ENCODE results near the gene EIF4G1.

Gene EIF4G1

GRCh38 chr3:184349563-184350470 is 35.4 kb downstream of the EIF4G1 start:
- DNase-seq (ENCODE audit: low read depth in 2 of 3, low spot score in 2 of 3), result no peak

GRCh38 chr3:184350618-184351017 is 36.2 kb downstream of the EIF4G1 start:
- no peak for DNase-seq (ENCODE audit: low read depth in 2 of 3, low spot score in 2 of 3)

- no peak for DNase-seq (ENCODE audit: low read depth in 2 of 3, low spot score in 2 of 3)
Observed at GRCh38 chr3:184351511-184352148, 37.2 kb downstream of the EIF4G1 start.

GRCh38 chr3:184352149-184352785 is 37.9 kb downstream of the EIF4G1 start:
- no peak for DNase-seq (ENCODE audit: low read depth in 2 of 3, low spot score in 2 of 3)

GRCh38 chr3:184352897-184353545 is 38.6 kb downstream of the EIF4G1 start:
- DNase-seq (ENCODE audit: low read depth in 2 of 3, low spot score in 2 of 3), result no peak

- no peak for DNase-seq (ENCODE audit: low read depth in 2 of 3, low spot score in 2 of 3)
Observed at GRCh38 chr3:184353546-184353941, 39.1 kb downstream of the EIF4G1 start.

- peak in 1 of 3 experiments; percentile 45 for DNase-seq (ENCODE audit: low read depth in 2 of 3, low spot score in 2 of 3)
Observed at GRCh38 chr3:184354121-184354728, 39.8 kb downstream of the EIF4G1 start.

- DNase-seq (ENCODE audit: low read depth in 2 of 3, low spot score in 2 of 3), result no peak
Observed at GRCh38 chr3:184354754-184355153, 40.3 kb downstream of the EIF4G1 start.

- no peak for DNase-seq (ENCODE audit: low read depth in 2 of 3, low spot score in 2 of 3)
Observed at GRCh38 chr3:184355261-184356040, 41.0 kb downstream of the EIF4G1 start.

- no peak for DNase-seq (ENCODE audit: low read depth in 2 of 3, low spot score in 2 of 3)
Observed at GRCh38 chr3:184357248-184358123, 43.1 kb downstream of the EIF4G1 start.

GRCh38 chr3:184358124-184358767 is 43.8 kb downstream of the EIF4G1 start:
- no peak for DNase-seq (ENCODE audit: low read depth in 2 of 3, low spot score in 2 of 3)

GRCh38 chr3:184358921-184359350 is 44.5 kb downstream of the EIF4G1 start:
- no peak for DNase-seq (ENCODE audit: low read depth in 2 of 3, low spot score in 2 of 3)

GRCh38 chr3:184359610-184360009 is 45.2 kb downstream of the EIF4G1 start:
- no peak for DNase-seq (ENCODE audit: low read depth in 2 of 3, low spot score in 2 of 3)

- no peak for DNase-seq (ENCODE audit: low read depth in 2 of 3, low spot score in 2 of 3)
Observed at GRCh38 chr3:184360070-184360928, 45.9 kb downstream of the EIF4G1 start.

- no peak for DNase-seq (ENCODE audit: low read depth in 2 of 3, low spot score in 2 of 3)
Observed at GRCh38 chr3:184360929-184361531, 46.6 kb downstream of the EIF4G1 start.

GRCh38 chr3:184361532-184361931 is 47.1 kb downstream of the EIF4G1 start, which contains the start of the genes CLCN2 and POLR2H:
Gene CLCN2, minus strand, starts transcription at chr3:184361605. Its CDS starts 126 bp downstream, at chr3:184361479.
Gene POLR2H, plus strand, starts transcription at chr3:184361710. Its CDS starts 1,783 bp downstream, at chr3:184363493.
- peak in 2 of 3 experiments; percentile 37 to 51 for DNase-seq (ENCODE audit: low read depth in 2 of 3, low spot score in 2 of 3)

Data from activated CD8-positive, alpha-beta memory T cell treated with anti-CD3 and anti-CD28 coated beads for 48 hours (primary cell).